Measurements from ENCODE around the gene BRSK2. TPM values are rescaled to one million over a fixed set of nuclear protein-coding genes. Genes with fewer than 3 reads are reported as not detected.

BRSK2 gene
- total RNA-seq, 1 donor from 2014 or later = 0.52 TPM

GRCh38 chr11:1435820-1436467 is 46.2 kb downstream of the BRSK2 start:
- Histone ChIP-seq H3K4me1 (peaks cover 31% of the 10 kb centered on the region), H3K36me3 (no peaks in the 10 kb centered on the region), H3K27ac (replicated peaks) (no peak overlapping the region), H3K9me3 (replicated peaks) (no peaks in the 10 kb centered on the region), H3K27me3 (ENCODE audit: low read depth) (peaks cover 38% of the 10 kb centered on the region), H3K4me3 (no peak overlapping the region)
- intact Hi-C loops (cut with micrococcal nuclease) = no loop called here
- no peak for DNase-seq
- TF ChIP-seq, protein P1, sequence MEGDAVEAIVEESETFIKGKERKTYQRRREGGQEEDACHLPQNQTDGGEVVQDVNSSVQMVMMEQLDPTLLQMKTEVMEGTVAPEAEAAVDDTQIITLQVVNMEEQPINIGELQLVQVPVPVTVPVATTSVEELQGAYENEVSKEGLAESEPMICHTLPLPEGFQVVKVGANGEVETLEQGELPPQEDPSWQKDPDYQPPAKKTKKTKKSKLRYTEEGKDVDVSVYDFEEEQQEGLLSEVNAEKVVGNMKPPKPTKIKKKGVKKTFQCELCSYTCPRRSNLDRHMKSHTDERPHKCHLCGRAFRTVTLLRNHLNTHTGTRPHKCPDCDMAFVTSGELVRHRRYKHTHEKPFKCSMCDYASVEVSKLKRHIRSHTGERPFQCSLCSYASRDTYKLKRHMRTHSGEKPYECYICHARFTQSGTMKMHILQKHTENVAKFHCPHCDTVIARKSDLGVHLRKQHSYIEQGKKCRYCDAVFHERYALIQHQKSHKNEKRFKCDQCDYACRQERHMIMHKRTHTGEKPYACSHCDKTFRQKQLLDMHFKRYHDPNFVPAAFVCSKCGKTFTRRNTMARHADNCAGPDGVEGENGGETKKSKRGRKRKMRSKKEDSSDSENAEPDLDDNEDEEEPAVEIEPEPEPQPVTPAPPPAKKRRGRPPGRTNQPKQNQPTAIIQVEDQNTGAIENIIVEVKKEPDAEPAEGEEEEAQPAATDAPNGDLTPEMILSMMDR (IDR thresholded peaks at IDR 0.05; ENCODE audit: borderline replicate concordance) = no peak

- Histone ChIP-seq H3K27ac (replicated peaks) (no peak overlapping the region), H3K27me3 (ENCODE audit: low read depth) (peaks cover 38% of the 10 kb centered on the region), H3K4me1 (peaks cover 31% of the 10 kb centered on the region), H3K36me3 (no peaks in the 10 kb centered on the region), H3K9me3 (replicated peaks) (no peaks in the 10 kb centered on the region), H3K4me3 (no peak overlapping the region)
- intact Hi-C loops (cut with micrococcal nuclease) = no loop called here
- DNase-seq = no peak
- TF ChIP-seq, protein P1 (IDR thresholded peaks at IDR 0.05; ENCODE audit: borderline replicate concordance) = no peak
Observed at GRCh38 chr11:1436468-1437039, 46.8 kb downstream of the BRSK2 start.

DNA sequence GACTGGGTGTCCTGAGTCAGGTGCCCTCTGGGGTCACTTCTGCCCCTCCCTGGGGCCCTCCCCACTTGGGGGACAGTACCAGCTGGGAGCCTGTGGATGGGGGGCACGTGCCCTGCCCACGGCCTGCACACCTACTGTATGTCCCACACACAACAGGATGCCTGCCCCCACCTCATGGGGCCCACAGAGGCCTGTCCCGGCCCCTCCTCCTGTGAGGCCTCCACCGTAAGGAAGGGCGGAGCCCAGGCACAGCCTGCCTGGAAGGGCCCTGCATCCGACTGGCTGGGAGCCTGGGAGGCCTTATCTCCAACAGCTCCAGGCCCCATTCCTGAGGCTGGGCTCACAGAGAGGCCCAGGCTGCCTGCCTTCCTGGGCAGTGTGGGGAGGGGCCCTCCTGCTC is 47.8 kb downstream of the BRSK2 start:
- peak; percentile 68 for DNase-seq
- intact Hi-C loops (cut with micrococcal nuclease) = no loop called here
- Histone ChIP-seq H3K9me3 (replicated peaks) (no peaks in the 10 kb centered on the region), H3K4me3 (no peak overlapping the region), H3K4me1 (peaks cover 31% of the 10 kb centered on the region), H3K27ac (replicated peaks) (no peak overlapping the region), H3K36me3 (no peaks in the 10 kb centered on the region), H3K27me3 (ENCODE audit: low read depth) (peaks cover 45% of the 10 kb centered on the region)
- TF ChIP-seq, protein P1 (IDR thresholded peaks at IDR 0.05; ENCODE audit: borderline replicate concordance) = no peak

GRCh38 chr11:1438261-1438966 is 48.7 kb downstream of the BRSK2 start:
- no peaks in the 10 kb centered on the region for H3K9me3 ChIP-seq (replicated peaks)
- TF ChIP-seq, protein P1 (IDR thresholded peaks at IDR 0.05; ENCODE audit: borderline replicate concordance) = no peak
- intact Hi-C loops (cut with micrococcal nuclease) = no loop called here
- H3K4me1 ChIP-seq = peaks cover 31% of the 10 kb centered on the region
- H3K4me3 ChIP-seq = no peak overlapping the region
- H3K27ac ChIP-seq (replicated peaks) = no peak overlapping the region
- H3K27me3 ChIP-seq (ENCODE audit: low read depth) = peaks cover 50% of the 10 kb centered on the region
- no peak for DNase-seq
- H3K36me3 ChIP-seq = no peaks in the 10 kb centered on the region

- no peak overlapping the region for H3K4me3 ChIP-seq
- H3K4me1 ChIP-seq = peaks cover 31% of the 10 kb centered on the region
- TF ChIP-seq, protein P1 (IDR thresholded peaks at IDR 0.05; ENCODE audit: borderline replicate concordance) = no peak
- intact Hi-C loops (cut with micrococcal nuclease) = no loop called here
- no peak for DNase-seq
- H3K36me3 ChIP-seq = no peaks in the 10 kb centered on the region
- H3K27ac ChIP-seq (replicated peaks) = no peak overlapping the region
- peaks cover 49% of the 10 kb centered on the region for H3K27me3 ChIP-seq (ENCODE audit: low read depth)
- no peaks in the 10 kb centered on the region for H3K9me3 ChIP-seq (replicated peaks)
Observed at GRCh38 chr11:1438967-1439330, 49.2 kb downstream of the BRSK2 start.
